ENCODE data around the gene SPACA7.

The SPACA7 gene

GRCh38 chr13:112447761-112448603 lies 71.8 kb downstream of the SPACA7 start:
- no peak for DNase-seq (ENCODE audit: low read depth)

DNA sequence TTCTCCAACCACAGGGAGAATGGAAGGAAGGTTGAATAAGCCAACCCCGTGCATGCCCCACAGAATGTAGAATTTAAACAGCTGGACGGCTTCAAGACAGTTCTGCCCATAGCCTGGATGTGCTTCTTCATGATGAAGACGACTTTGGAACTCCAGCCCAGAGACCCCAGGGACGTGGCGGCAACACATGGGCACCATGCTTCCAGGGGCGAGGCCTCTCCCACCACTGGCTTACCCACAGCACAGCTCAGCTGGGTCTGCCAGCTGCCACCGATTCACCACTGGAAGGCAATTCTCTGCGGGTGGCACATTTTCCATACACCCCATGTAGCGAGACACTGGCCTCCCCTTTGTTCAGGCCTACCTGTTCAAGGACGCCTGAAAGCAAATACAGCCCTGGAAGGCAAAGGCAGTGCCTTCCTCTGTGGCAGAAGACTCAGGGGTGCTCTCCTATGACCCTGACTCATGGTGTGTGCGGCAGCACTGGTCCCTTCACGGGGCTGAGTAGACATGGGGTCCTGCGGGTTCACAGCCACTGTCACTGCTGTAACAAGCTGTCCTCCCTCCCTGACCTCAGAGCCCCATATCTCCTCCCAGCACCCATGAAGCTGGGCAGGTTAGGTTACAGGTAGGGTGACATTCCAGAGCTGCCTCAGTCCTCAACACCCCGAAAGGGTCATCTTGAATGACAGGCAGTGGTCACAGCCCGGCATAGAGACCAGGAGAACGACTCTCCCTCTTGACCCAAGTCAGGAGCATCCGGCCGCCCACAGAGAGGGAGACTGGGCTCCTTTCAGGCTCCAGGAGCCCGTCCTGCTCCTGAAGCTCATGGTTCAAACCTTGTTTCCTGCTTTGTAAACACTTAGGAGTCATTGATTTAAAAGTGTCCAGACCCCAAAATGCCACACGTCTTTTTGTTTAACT lies 72.7 kb downstream of the SPACA7 start:
- DNase-seq (ENCODE audit: low read depth), result no peak

- DNase-seq (ENCODE audit: low read depth), result no peak
Observed at GRCh38 chr13:112449545-112449930, 73.4 kb downstream of the SPACA7 start.

DNA sequence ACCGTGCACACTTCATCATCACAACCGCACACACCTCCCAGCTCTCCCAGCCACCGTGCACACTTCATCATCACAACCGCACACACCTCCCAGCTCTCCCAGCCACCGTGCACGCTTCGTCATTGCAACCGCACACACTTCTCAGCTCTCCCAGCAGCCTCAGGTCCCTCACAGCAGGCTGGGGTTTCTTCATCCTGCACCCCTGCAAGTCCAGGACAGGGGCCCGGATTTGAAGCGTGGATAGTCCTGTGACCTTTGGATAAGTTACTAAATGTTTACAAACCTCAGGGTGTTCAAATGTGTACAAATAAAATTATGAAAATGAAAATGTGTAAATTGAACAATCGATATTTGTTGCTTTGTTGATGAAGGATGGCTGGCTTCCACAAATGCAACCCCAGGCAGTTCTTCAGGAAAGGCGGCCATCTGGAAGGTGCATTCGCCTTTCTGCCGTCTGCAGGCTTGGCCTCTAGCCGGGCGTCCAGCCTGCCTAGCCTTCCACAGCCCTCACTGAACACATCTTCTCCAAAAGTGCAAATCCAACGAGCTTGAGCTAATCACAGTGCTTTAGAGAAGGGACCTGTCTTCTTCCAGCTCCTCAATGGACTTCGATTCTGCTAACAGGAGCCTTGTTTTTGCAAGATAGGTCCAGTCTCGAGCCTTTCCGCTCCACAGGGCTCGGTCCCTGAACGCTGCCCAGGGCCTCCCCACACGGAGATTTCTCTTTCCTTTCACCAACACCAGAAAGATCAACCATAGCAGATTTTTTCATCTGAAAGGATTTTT lies 74.2 kb downstream of the SPACA7 start:
- no peak for DNase-seq (ENCODE audit: low read depth)

GRCh38 chr13:112450904-112451240 lies 74.7 kb downstream of the SPACA7 start:
- no peak for DNase-seq (ENCODE audit: low read depth)

DNA sequence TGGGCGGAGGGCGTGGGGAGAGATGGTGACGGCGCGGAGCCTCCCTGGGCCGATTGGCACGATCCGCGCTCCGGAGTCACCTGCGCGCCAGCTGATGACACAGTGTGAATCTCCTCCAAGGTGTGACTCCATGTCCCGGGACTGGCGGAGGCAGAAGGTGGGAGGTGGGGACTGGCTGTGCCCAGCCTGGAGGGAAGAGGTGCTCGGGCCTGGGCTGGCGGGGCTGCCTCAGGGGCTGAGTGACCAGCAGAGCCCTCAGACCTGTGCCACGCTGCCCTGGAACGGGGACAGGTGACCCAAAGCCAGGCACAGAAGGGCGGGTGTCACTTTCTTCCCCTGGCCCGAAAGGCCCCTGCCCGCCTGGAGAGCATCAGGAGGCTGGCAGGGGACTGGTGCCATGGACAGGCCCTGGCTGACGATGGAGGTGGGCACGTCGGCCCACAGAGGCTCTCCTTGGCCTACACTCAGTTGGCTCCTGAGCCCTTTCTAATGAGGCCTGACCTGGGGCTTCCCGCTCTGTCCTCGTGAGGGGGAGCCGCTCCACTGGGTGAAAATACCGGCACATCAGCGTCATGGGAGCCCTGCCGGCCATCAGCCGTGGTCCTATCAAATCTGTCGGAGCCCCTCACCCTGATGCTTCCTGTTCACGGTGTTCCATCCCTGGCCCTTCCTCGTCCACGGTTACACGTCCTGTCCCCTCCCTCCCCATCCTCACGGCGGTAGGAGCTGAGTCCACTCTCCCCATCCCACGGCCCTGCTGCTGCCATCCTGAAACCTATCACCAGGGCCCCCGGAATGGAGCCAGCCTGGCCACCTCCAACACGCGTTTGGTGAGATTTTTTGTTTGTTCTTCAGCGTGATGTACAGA lies 75.6 kb downstream of the SPACA7 start:
- DNase-seq (ENCODE audit: low read depth), result no peak

- no peak for DNase-seq (ENCODE audit: low read depth)
Observed at GRCh38 chr13:112452380-112453206, 76.4 kb downstream of the SPACA7 start.

DNA sequence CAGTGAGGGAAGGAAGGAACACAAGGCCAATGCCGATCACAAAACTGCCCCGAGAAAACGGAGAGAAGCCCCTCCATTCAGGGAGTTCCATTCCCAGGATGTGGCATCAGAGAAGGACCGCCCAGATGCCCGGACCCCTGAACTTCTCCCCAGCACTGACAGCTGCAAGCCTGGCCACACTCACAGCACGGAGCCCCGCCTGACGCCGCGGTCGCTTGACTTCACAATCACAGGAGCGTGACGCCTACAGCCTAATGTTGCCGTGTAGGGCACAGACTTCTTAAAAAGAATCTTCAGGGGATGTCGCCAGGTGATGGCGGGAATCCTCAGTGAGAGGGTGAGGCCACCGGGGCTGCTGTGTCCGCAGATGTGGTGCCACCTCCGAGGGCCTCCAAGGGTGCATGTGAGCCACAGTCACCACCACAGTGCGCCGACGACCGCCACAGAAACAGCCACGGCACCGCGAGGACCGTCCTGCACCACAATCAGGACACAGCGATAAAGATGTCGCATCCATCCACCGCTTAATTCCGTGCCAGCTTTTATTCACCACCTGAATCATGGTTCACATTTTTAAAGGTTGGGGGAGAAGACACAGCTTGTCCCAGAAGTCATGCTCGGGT lies 77.2 kb downstream of the SPACA7 start:
- DNase-seq (ENCODE audit: low read depth), result no peak

DNA sequence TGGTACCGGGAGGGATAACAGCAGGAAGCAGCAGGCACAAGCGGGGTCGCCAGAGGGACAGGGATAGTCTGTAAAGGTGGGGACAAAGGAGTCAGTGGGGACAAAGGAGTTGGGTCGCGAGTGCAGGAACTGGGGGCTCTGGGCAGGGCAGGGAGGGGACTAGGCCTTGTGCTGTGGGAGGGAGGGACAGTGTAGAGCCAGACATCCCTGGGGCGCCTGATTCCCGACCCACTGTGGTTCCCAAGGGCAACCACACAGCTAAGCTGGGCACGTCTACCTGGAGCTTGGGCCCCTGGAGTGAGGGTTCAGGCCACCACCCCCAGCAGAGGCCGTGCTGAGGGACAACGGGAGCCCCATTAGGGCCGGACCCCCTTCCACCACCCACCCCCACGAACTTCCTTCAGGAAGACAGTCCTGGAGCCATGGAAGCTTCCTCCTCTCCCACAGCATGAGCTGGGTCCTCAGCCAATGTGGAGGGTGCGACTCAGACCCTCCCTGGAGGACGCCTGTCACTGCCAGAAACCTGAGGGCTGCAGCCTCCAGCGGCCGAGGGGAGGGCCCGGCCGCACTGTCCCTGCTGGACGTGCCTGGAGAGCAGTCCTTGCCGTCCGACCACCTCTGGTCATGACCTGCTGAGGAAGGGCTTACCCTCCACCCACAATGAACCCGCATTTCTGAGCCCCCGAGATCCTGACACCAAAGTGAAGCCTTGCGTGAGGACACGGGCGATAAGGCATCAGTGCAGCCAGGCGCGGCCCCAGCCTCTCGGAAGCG lies 77.9 kb downstream of the SPACA7 start:
- DNase-seq (ENCODE audit: low read depth), result no peak

GRCh38 chr13:112454648-112455334 lies 78.6 kb downstream of the SPACA7 start:
- no peak for DNase-seq (ENCODE audit: low read depth)

- DNase-seq (ENCODE audit: low read depth), result no peak
Observed at GRCh38 chr13:112455476-112456059, 79.4 kb downstream of the SPACA7 start.

GRCh38 chr13:112456138-112457056 lies 80.2 kb downstream of the SPACA7 start:
- no peak for DNase-seq (ENCODE audit: low read depth)

DNA sequence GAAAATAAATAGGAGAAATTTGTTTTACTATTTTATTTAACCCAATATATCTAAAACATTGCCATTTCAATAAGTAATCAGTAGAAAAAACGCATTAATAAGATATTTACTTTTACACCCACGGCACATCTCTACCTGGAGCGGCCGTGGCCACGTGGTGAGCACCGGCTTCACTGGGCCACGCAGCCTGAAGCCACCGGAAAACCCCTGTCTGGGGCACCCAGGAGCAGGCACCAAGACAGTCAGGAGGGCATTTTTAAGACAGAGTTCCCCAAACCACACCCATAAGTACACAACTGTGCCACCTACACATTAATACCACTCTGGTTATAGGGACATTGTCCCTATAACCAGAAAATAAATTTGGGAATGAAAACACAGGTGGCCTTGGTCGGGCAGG lies 80.9 kb downstream of the SPACA7 start:
- no peak for DNase-seq (ENCODE audit: low read depth)

- no peak for DNase-seq (ENCODE audit: low read depth)
Observed at GRCh38 chr13:112457485-112457884, 81.3 kb downstream of the SPACA7 start.

DNA sequence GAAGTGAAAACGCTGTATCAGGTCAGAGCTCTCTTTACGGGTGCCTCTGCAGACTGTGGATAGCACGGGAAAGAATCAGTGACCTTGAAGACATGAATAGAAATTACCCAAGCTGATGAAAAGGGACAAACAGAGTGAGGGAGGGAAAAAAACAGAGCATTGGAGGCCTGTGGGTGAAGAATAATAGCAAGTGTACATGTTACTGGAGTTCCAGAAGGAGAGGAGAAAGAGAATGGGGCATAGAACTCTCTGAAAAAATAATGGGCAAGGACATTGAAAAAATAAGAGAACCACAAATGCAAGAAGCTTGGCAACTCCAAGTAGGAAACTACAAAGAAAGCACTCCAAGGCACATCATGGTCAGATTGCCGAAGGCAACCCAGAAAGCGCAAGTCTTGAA lies 86.3 kb downstream of the SPACA7 start:
- no peak for DNase-seq (ENCODE audit: low read depth)

DNA sequence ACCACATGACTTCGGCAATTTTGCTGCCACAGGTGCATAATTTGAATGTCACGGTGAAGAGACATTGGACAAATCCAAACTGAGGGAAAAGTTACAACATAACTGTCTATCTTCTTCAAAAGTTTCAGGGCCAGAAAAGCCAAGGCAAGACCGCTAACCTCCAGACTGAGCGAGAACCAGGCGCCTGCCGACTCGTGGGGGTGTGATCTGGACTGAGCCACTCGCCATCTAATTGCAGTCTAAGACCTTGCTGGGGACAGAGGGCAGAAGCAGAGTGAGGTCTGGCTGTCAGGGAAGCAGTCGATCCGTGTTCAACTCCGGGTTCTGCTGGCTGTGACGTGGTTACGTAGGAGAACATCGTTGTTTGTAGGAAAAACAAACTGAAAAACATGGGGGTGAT lies 88.6 kb downstream of the SPACA7 start:
- no peak for DNase-seq (ENCODE audit: low read depth)
